T-cell (primary cell): ENCODE data around the gene RAD9A. TPM values are rescaled to one million over a fixed set of nuclear protein-coding genes. Genes with fewer than 3 reads are reported as not detected.

Source experiments
- ATAC-seq, 4 experiments: fragments of 200-7000 bp in 3 of 4; fragments of 150-1000 bp in 1 of 4; cut with Tn5 transposase; replicated peaks in 1 of 4; 1 replicate in 3 of 4; 2 replicates in 1 of 4; pipeline ENCODE4 v1.10.0; 2021; ENCODE audit warnings: moderate library complexity in 3 of 4, mild to moderate bottlenecking in 2 of 4, moderate number of reproducible peaks in 1 of 4
- CTCF ChIA-PET, 2 donors: fragments of 300-600 bp; sonication (Branson Sonifier 250); formaldehyde crosslinking; loops; one replicate each; lab custom pipeline; 2022; ENCODE audit warnings: antibody characterized with exemption in 2 of 2; lab: Charles Lee
- POLR2A ChIA-PET, 2 donors: fragments of 300-600 bp; sonication (Branson Sonifier 250); formaldehyde crosslinking; loops; one replicate each; lab custom pipeline; 2022; ENCODE audit warnings: antibody characterized with exemption in 2 of 2; lab: Charles Lee
- DNase-seq, 35 experiments: peaks; one replicate each; pipeline versions ENCODE4 v3.0.0 to v3.0.0-alpha.2; 2013 to 2023
- H3K27ac ChIP-seq: one replicate; pipeline ENCODE4 v1.5.1; 2013; ENCODE audit warnings: low read length
- H3K27me3 ChIP-seq, 2 experiments: replicated peaks in 1 of 2; 1 replicate in 1 of 2; 2 replicates in 1 of 2; pipeline versions ENCODE4 v1.6.1 to v1.7.0; 2013; ENCODE audit warnings: low read length in 1 of 2, mixed read lengths in 1 of 2; ENCODE audit not compliant: control insufficient read depth in 2 of 2, insufficient read depth in 2 of 2; ENCODE audit errors: extremely low read depth in 1 of 2
- H3K36me3 ChIP-seq, 2 donors: 1 replicate in 1 of 2; 2 replicates in 1 of 2; pipeline versions ENCODE4 v1.6.1 to v1.7.0; 2013; ENCODE audit warnings: low read length in 1 of 2; ENCODE audit not compliant: control insufficient read depth in 2 of 2, insufficient read depth in 1 of 2; ENCODE audit errors: extremely low read depth in 1 of 2
- H3K4me1 ChIP-seq, 2 experiments: 1 replicate in 1 of 2; 2 replicates in 1 of 2; pipeline versions ENCODE4 v1.6.1 to v1.7.0; 2013; ENCODE audit warnings: low read length in 2 of 2, mixed read lengths in 1 of 2; ENCODE audit not compliant: insufficient read depth in 2 of 2, control insufficient read depth in 1 of 2; ENCODE audit errors: extremely low read depth in 1 of 2
- H3K4me3 ChIP-seq, 2 donors: 1 replicate in 1 of 2; 2 replicates in 1 of 2; pipeline versions ENCODE4 v1.5.1 to v1.7.0; 2013; ENCODE audit warnings: mild to moderate bottlenecking in 2 of 2, low read length in 1 of 2, moderate library complexity in 1 of 2; ENCODE audit not compliant: control insufficient read depth in 1 of 2; ENCODE audit errors: extremely low read depth in 1 of 2
- H3K9me3 ChIP-seq: 2 replicates; pipeline ENCODE4 v1.7.0; 2013
- H3K27ac Mint-ChIP-seq, 2 donors: one replicate each; pipeline ENCODE4 v1.8.0; 2020 to 2021; ENCODE audit warnings: mild to moderate bottlenecking in 2 of 2, mixed read lengths in 2 of 2
- H3K27me3 Mint-ChIP-seq, 2 donors: one replicate each; pipeline ENCODE4 v1.8.0; 2021 to 2022; ENCODE audit warnings: mixed read lengths in 2 of 2
- H3K36me3 Mint-ChIP-seq: one replicate; pipeline ENCODE4 v1.8.0; 2021; ENCODE audit warnings: mixed read lengths
- H3K4me1 Mint-ChIP-seq, 3 donors: one replicate each; pipeline ENCODE4 v1.8.0; 2020 to 2022; ENCODE audit warnings: mixed read lengths in 3 of 3, mild to moderate bottlenecking in 1 of 3
- H3K4me3 Mint-ChIP-seq, 3 donors: one replicate each; pipeline ENCODE4 v1.8.0; 2020 to 2022; ENCODE audit warnings: mild to moderate bottlenecking in 3 of 3, mixed read lengths in 3 of 3, moderate library complexity in 3 of 3
- H3K9me3 Mint-ChIP-seq, 3 donors: one replicate each; pipeline ENCODE4 v1.8.0; 2020 to 2022; ENCODE audit warnings: mixed read lengths in 3 of 3
- WGBS: methylation state at CpG from one replicate; pipeline ENCODE4 v1.1.5; 2013; ENCODE audit warnings: missing lambda C conversion rate; ENCODE audit not compliant: insufficient coverage; 5-methylcytosine and 5-hydroxymethylcytosine counted together
- total RNA-seq, 35 experiments: library from RNA in 6 of 35; stranded (reverse) in 6 of 35; fragments of 120-200 nt in 1 of 35; gene quantifications; one replicate each; pipeline versions ENCODE4 v1.2.1 to v1.2.4 and lab custom pipeline; 2013 to 2026

Gene RAD9A
- total RNA-seq, 5 donors from 2014 or later (not counting 1 experiment from before 2014, with no cell fraction given), result 34.9 to 63.8 (median 56.2) TPM

DNA sequence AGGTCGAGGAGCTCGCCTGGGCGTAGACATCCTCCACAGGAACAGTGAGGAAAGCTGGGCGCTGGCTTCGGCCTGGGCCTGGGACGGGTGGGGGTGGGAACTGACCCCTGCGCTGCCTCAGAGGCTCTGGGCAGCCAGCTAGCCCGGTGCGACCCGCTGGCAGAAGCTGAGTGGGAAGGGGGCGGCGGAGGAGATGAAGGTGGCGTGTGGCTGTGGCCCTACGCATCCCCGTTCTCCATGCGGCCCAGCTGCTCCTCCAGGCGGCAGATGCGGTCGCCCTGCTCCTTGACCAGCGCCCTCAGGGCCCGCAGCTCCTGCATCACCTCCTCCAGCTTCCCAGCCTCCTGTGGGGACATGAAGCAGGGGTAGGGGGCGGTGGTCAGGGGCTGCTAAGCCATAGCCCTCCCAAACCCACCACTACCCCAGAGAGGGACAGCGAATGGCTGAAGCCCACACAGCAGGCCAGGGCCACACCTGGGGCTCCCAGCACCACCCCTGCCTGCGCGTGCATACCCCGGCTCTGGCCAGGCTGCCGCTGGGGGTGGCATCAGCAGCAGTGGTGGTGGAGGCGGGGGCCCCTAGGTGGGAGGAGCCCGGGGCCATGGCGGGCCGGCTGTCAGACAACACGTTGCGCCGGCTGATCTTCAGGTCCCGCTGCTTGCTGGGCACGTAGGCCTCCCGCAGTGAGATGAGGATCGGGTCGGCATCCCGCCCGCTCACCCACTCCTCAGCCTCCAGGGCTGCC is 46.5 kb downstream of the RAD9A start:
- peak; percentile 50 to 81 (median 70) for DNase-seq
- peak overlapping the region; percentile 77 to 97 for H3K4me3 ChIP-seq
- no peaks in the 10 kb centered on the region for H3K9me3 ChIP-seq
- CTCF ChIA-PET, result interaction anchor here in 1 of 2 donors (1.0 to 2.0 kb wide), 6 partner anchors 10 to 67 kb away, joined by 3 to 7 read pairs (median 6); partner anchors contain the start of genes PITPNM1, PPP1CA and RPS6KB2
- Mint-ChIP-seq H3K9me3 (no peaks in the 10 kb centered on the region), H3K4me3 (peak overlapping the region; percentile 91 to 99 (median 92)), H3K36me3 (peaks cover 3% of the 10 kb centered on the region), H3K27ac (peak overlapping the region; percentile 95), H3K4me1 (peaks cover 61 to 75% (median 67%) of the 10 kb centered on the region in 3 donors), H3K27me3 (no peaks in the 10 kb centered on the region)
- H3K4me1 ChIP-seq, result peaks cover 38 to 88% of the 10 kb centered on the region in 2 experiments
- H3K27ac ChIP-seq, result peak overlapping the region; percentile 50
- 8% methylated on average over 20 of the region's 41 CpGs for WGBS
- H3K27me3 ChIP-seq, result no peaks in the 10 kb centered on the region
- peak; percentile 36 to 46 (median 38) for ATAC-seq
- H3K36me3 ChIP-seq, result peaks cover under 1 to 31% of the 10 kb centered on the region in 2 donors
- POLR2A ChIA-PET, result interaction anchor here in 1 of 2 donors (0.9 to 1.2 kb wide), 2 partner anchors 30 to 35 kb away, joined by 4 to 5 read pairs; no protein-coding TSS in a partner anchor

DNA sequence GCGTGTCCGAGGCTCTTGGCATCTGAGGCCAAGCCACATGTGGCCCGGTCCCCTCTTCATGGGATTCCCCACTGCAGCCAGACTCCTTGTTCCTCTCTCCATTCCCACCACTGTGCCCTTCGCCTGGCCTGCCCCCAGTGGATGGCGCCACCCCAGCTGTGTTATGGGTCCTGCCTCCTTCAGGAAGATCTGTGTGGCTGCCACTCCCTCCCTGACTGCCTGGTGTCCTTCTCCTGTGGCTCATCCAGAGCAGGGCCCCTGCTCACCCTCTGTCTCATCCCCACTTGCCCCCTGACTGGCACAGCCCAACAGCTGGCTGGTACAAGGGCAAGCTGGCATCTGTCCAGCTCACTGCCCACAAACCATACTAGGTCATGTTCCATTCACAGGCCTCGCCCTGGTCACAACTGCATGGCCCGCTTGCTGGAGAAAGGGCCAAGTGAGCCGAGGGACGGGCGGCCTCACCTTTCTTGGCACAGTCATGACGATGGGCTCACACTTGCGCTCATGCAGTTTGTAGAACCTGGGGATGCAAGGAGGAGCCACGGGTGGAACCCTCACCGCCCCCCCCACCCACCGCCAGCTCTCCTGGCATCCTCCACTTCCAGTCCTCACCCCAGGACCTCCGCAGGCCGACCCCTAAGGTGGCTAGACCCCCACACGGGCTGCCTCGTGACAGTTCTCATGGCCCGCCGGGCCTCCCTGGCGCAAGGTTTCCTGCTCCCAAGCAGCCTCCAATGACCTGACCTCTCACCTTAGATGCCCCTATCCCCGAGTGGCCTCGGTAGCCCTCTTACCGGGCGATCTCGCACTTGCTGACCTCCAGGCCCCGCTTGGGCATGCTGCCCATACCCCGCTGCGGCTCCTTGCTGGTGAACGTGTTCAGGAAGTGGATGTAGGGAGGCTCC is 47.8 kb downstream of the RAD9A start:
- H3K9me3 Mint-ChIP-seq, result no peaks in the 10 kb centered on the region

GRCh38 chr11:67440229-67441097 is 48.7 kb downstream of the RAD9A start:
- CTCF ChIA-PET, result no interaction called here
- no peak for ATAC-seq
- peak overlapping the region; percentile 77 for H3K4me3 ChIP-seq
- peaks cover 62 to 75% (median 75%) of the 10 kb centered on the region in 3 donors for H3K4me1 Mint-ChIP-seq
- H3K9me3 ChIP-seq, result no peaks in the 10 kb centered on the region
- peaks cover under 1% of the 10 kb centered on the region for H3K36me3 Mint-ChIP-seq
- peak overlapping the region; percentile 95 for H3K27ac Mint-ChIP-seq
- peaks cover 0 to 10% of the 10 kb centered on the region in 2 donors for H3K36me3 ChIP-seq
- POLR2A ChIA-PET, result interaction anchor here in 1 of 2 donors (0.6 kb wide), 1 partner anchor 28 kb away, joined by 3 read pairs; no protein-coding TSS in a partner anchor
- no peaks in the 10 kb centered on the region for H3K27me3 ChIP-seq
- peak overlapping the region; percentile 91 to 99 (median 92) for H3K4me3 Mint-ChIP-seq
- no peaks in the 10 kb centered on the region for H3K27me3 Mint-ChIP-seq
- H3K4me1 ChIP-seq, result peaks cover 29 to 86% of the 10 kb centered on the region in 2 experiments
- no peaks in the 10 kb centered on the region for H3K9me3 Mint-ChIP-seq
- WGBS, result 31% methylated on average over 15 of the region's 17 CpGs
- peak in 6 of 35 experiments; percentile 21 to 56 (median 24) for DNase-seq
- H3K27ac ChIP-seq, result peak overlapping the region; percentile 50

More for the DNA sequence above, 47.8 kb downstream of the RAD9A start:
- Histone ChIP-seq H3K36me3 (peaks cover 0 to 19% of the 10 kb centered on the region in 2 donors), H3K27me3 (no peaks in the 10 kb centered on the region), H3K4me3 (peak overlapping the region; percentile 77), H3K9me3 (no peaks in the 10 kb centered on the region), H3K4me1 (peaks cover 29 to 86% of the 10 kb centered on the region in 2 experiments), H3K27ac (peak overlapping the region; percentile 50)
- ATAC-seq, result no peak
- POLR2A ChIA-PET, result no interaction called here
- peak in 6 of 35 experiments; percentile 27 to 59 (median 32) for DNase-seq
- Mint-ChIP-seq H3K27me3 (no peaks in the 10 kb centered on the region), H3K27ac (peak overlapping the region; percentile 95), H3K4me3 (peak overlapping the region; percentile 91 to 99 (median 92)), H3K4me1 (peaks cover 60 to 72% (median 71%) of the 10 kb centered on the region in 3 donors), H3K36me3 (peaks cover 3% of the 10 kb centered on the region)
- CTCF ChIA-PET, result interaction anchor here in 1 of 2 donors (1.6 kb wide), 1 partner anchor 11 kb away, joined by 7 read pairs; the partner anchor contains the start of gene RPS6KB2
- 26% methylated on average over 28 of the region's 31 CpGs for WGBS

GRCh38 chr11:67441098-67441563 is 49.3 kb downstream of the RAD9A start:
- H3K4me3 Mint-ChIP-seq, result peak overlapping the region in 1 of 3 donors; percentile 99
- Histone ChIP-seq H3K9me3 (no peaks in the 10 kb centered on the region), H3K27ac (peak overlapping the region; percentile 50), H3K4me1 (peaks cover 33 to 86% of the 10 kb centered on the region in 2 experiments), H3K27me3 (no peaks in the 10 kb centered on the region), H3K4me3 (no peak overlapping the region), H3K36me3 (peaks cover 0 to 5% of the 10 kb centered on the region in 2 donors)
- H3K4me1 Mint-ChIP-seq, result peaks cover 68 to 79% (median 77%) of the 10 kb centered on the region in 3 donors
- WGBS, result 85% methylated on average over 21 of the region's 21 CpGs
- H3K9me3 Mint-ChIP-seq, result no peaks in the 10 kb centered on the region
- POLR2A ChIA-PET, result interaction anchor here in 1 of 2 donors (0.6 kb wide), 1 partner anchor 27 kb away, joined by 3 read pairs; no protein-coding TSS in a partner anchor
- peak overlapping the region; percentile 80 to 95 for H3K27ac Mint-ChIP-seq
- H3K36me3 Mint-ChIP-seq, result no peaks in the 10 kb centered on the region
- no peaks in the 10 kb centered on the region for H3K27me3 Mint-ChIP-seq
- CTCF ChIA-PET, result no interaction called here
- ATAC-seq (no peak), DNase-seq (peak in 4 of 35 experiments; percentile 8 to 48 (median 24))

DNA sequence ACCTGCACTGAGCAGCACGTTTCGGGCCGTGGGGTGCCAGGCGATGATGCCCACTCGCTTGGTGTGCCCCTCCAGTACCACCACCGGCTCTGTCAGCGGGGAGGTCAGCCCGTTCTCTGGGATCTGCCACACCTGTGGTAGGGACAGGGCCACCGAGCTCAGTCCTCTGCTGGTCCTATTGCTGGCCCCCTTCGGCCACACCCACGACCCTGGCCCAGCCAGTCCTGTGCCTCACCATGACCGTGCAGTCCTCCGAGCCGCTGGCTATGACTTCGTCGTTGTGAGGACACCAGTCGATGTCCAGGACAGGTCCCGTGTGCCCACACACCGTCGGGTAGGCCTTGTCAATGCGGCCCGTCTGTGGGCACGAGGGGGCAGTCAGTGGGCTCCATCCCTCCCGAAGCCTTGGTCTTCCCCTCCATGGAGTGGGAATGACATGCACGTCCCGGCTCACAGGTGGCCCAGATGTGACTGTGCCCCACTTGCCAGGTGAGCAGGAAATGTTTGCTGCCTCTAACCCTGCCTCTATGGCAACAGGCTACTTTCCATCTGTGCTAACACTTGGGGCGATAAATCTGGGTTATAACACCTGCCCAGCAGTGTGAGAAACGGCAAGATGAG is 50.1 kb downstream of the RAD9A start:
- Mint-ChIP-seq H3K36me3 (no peaks in the 10 kb centered on the region), H3K4me3 (peak overlapping the region; percentile 19 to 99 (median 52)), H3K4me1 (peaks cover 75 to 81% (median 80%) of the 10 kb centered on the region in 3 donors), H3K9me3 (no peaks in the 10 kb centered on the region), H3K27me3 (no peaks in the 10 kb centered on the region), H3K27ac (peak overlapping the region; percentile 89 to 92)
- ATAC-seq (peak in 1 of 4 experiments; percentile 12), DNase-seq (peak in 5 of 35 experiments; percentile 27 to 64 (median 40))
- CTCF ChIA-PET, result no interaction called here
- no peak overlapping the region for H3K4me3 ChIP-seq
- no peaks in the 10 kb centered on the region for H3K27me3 ChIP-seq
- no peaks in the 10 kb centered on the region for H3K36me3 ChIP-seq
- H3K9me3 ChIP-seq, result no peaks in the 10 kb centered on the region
- 85% methylated on average over 26 of the region's 28 CpGs for WGBS
- H3K27ac ChIP-seq, result peak overlapping the region; percentile 35
- POLR2A ChIA-PET, result no interaction called here
- H3K4me1 ChIP-seq, result peaks cover 32 to 88% of the 10 kb centered on the region in 2 experiments
